ENCODE results near the gene MPHOSPH9. TPM values are rescaled to one million over a fixed set of nuclear protein-coding genes. Genes with fewer than 3 reads are reported as not detected.

The MPHOSPH9 gene
- total RNA-seq, 1 experiment from 2014 or later: 40.4 TPM

- Mint-ChIP-seq H3K36me3 (ENCODE audit: insufficient read depth, unreplicated experiment) (peaks cover 38% of the 10 kb centered on the region), H3K4me1 (ENCODE audit: insufficient read depth, unreplicated experiment) (peaks cover 12% of the 10 kb centered on the region), H3K27me3 (ENCODE audit: insufficient read depth, unreplicated experiment) (no peaks in the 10 kb centered on the region), H3K27ac (ENCODE audit: low read depth, unreplicated experiment) (no peak overlapping the region), H3K9me3 (ENCODE audit: unreplicated experiment) (no peaks in the 10 kb centered on the region), H3K4me3 (ENCODE audit: unreplicated experiment) (no peak overlapping the region)
- no peak for DNase-seq (ENCODE audit: unreplicated experiment)
- intact Hi-C loops (cut with micrococcal nuclease): no loop called here
- no peak for TF ChIP-seq CTCF (IDR thresholded peaks at IDR 0.05; ENCODE audit: unreplicated experiment)
- POLR2A ChIA-PET: interaction anchor here (0.7 to 1.1 kb wide), 2 partner anchors 11 to 74 kb away, joined by 3 to 6 read pairs; partner anchors contain the start of genes MPHOSPH9 and MTRFR
- BruUV-seq (replicated peaks): no TSS peak
- CTCF ChIA-PET: interaction anchor here (0.7 kb wide), 1 partner anchor 199 kb away, joined by 3 read pairs; no protein-coding TSS in a partner anchor
Observed at GRCh38 chr12:123243671-123244262, 10.8 kb upstream of the MPHOSPH9 start.

- DNase-seq (ENCODE audit: unreplicated experiment): no peak
- Mint-ChIP-seq H3K4me1 (ENCODE audit: insufficient read depth, unreplicated experiment) (peaks cover 19% of the 10 kb centered on the region), H3K9me3 (ENCODE audit: unreplicated experiment) (no peaks in the 10 kb centered on the region), H3K36me3 (ENCODE audit: insufficient read depth, unreplicated experiment) (peaks cover 46% of the 10 kb centered on the region), H3K27ac (ENCODE audit: low read depth, unreplicated experiment) (no peak overlapping the region), H3K4me3 (ENCODE audit: unreplicated experiment) (no peak overlapping the region), H3K27me3 (ENCODE audit: insufficient read depth, unreplicated experiment) (no peaks in the 10 kb centered on the region)
- CTCF ChIA-PET: interaction anchor here (0.5 to 1.1 kb wide), 8 partner anchors 9 to 471 kb away, joined by 3 to 6 read pairs (median 3); partner anchors contain the start of genes MPHOSPH9 and MTRFR
- intact Hi-C loops (cut with micrococcal nuclease): no loop called here
- TF ChIP-seq CTCF (IDR thresholded peaks at IDR 0.05; ENCODE audit: unreplicated experiment): no peak
- POLR2A ChIA-PET: interaction anchor here (0.6 to 1.7 kb wide), 5 partner anchors 9 to 261 kb away, joined by 3 to 24 read pairs (median 3); partner anchors contain the start of genes MPHOSPH9 and MTRFR
- no TSS peak for BruUV-seq (replicated peaks)
Observed at GRCh38 chr12:123242116-123242904, 9.4 kb upstream of the MPHOSPH9 start.

GRCh38 chr12:123238961-123239360, 6.0 kb upstream of the MPHOSPH9 start:
- intact Hi-C loops (cut with micrococcal nuclease): loop anchor here (1.0 to 5.0 kb wide), 3 partner anchors 196 to 379 kb away; no protein-coding TSS in a partner anchor
- peak; percentile 47 for DNase-seq (ENCODE audit: unreplicated experiment)
- Mint-ChIP-seq H3K36me3 (ENCODE audit: insufficient read depth, unreplicated experiment) (peaks cover 54% of the 10 kb centered on the region), H3K27me3 (ENCODE audit: insufficient read depth, unreplicated experiment) (no peaks in the 10 kb centered on the region), H3K27ac (ENCODE audit: low read depth, unreplicated experiment) (no peak overlapping the region), H3K4me1 (ENCODE audit: insufficient read depth, unreplicated experiment) (peaks cover 18% of the 10 kb centered on the region), H3K4me3 (ENCODE audit: unreplicated experiment) (no peak overlapping the region), H3K9me3 (ENCODE audit: unreplicated experiment) (no peaks in the 10 kb centered on the region)
- no TSS peak for BruUV-seq (replicated peaks)
- POLR2A ChIA-PET: interaction anchor here (0.6 to 4.3 kb wide), 9 partner anchors 12 to 363 kb away, joined by 3 to 31 read pairs (median 4); partner anchors contain the start of genes ABCB9, DDX55 and OGFOD2
- CTCF ChIA-PET: interaction anchor here (0.6 to 3.4 kb wide), 27 partner anchors 10 to 568 kb away, joined by 3 to 33 read pairs (median 5); partner anchors contain the start of genes ABCB9 and OGFOD2
- TF ChIP-seq CTCF (IDR thresholded peaks at IDR 0.05; ENCODE audit: unreplicated experiment): no peak

- Mint-ChIP-seq H3K4me1 (ENCODE audit: insufficient read depth, unreplicated experiment) (peaks cover 18% of the 10 kb centered on the region), H3K9me3 (ENCODE audit: unreplicated experiment) (no peaks in the 10 kb centered on the region), H3K4me3 (ENCODE audit: unreplicated experiment) (no peak overlapping the region), H3K27ac (ENCODE audit: low read depth, unreplicated experiment) (no peak overlapping the region), H3K27me3 (ENCODE audit: insufficient read depth, unreplicated experiment) (no peaks in the 10 kb centered on the region), H3K36me3 (ENCODE audit: insufficient read depth, unreplicated experiment) (peaks cover 57% of the 10 kb centered on the region)
- POLR2A ChIA-PET: interaction anchor here (0.7 to 4.3 kb wide), 14 partner anchors 9 to 409 kb away, joined by 3 to 31 read pairs (median 5); partner anchors contain the start of genes ABCB9, DDX55 and OGFOD2
- no peak for DNase-seq (ENCODE audit: unreplicated experiment)
- CTCF ChIA-PET: interaction anchor here (0.6 to 3.4 kb wide), 39 partner anchors 10 to 567 kb away, joined by 3 to 33 read pairs (median 4); partner anchors contain the start of genes ABCB9, OGFOD2 and VPS37B
- no peak for TF ChIP-seq CTCF (IDR thresholded peaks at IDR 0.05; ENCODE audit: unreplicated experiment)
- intact Hi-C loops (cut with micrococcal nuclease): loop anchor here (1.0 to 5.0 kb wide), 3 partner anchors 195 to 378 kb away; no protein-coding TSS in a partner anchor
- BruUV-seq (replicated peaks): no TSS peak
Observed at GRCh38 chr12:123238330-123238682, 5.4 kb upstream of the MPHOSPH9 start.

Data from MCF 10A (cell line).